NK-92 (cell line): ENCODE data around the gene HRAS.
A peak's percentile ranks its signal among the peaks of the same experiment; 100 is the strongest.
"Not testable (repeated sequence)": the region's sequence is repeated elsewhere in the genome, so short reads cannot be mapped to it uniquely, and the experiment has no call there.

ENCODE experiments used
- DNase-seq: peaks from one replicate; lab custom pipeline; 2025; ENCODE audit not compliant: unreplicated experiment; lab: John Stamatoyannopoulos, UW

The HRAS gene

GRCh38 chr11:535519-536454 lies at the start of gene HRAS:
TSS of gene HRAS (minus strand) at chr11:535576.
- peak; percentile 66 for DNase-seq

- no peak for DNase-seq
Observed at GRCh38 chr11:584287-584686, 48.9 kb upstream of the HRAS start.

- no peak for DNase-seq
Observed at GRCh38 chr11:581752-582151, 46.4 kb upstream of the HRAS start.

GRCh38 chr11:581342-581741 lies 46.0 kb upstream of the HRAS start:
- DNase-seq: no peak

- DNase-seq: no peak
Observed at GRCh38 chr11:579830-580601, 44.6 kb upstream of the HRAS start.

GRCh38 chr11:578276-579035 lies 43.1 kb upstream of the HRAS start:
- DNase-seq: no peak

GRCh38 chr11:577611-577894 lies 42.2 kb upstream of the HRAS start:
- no peak for DNase-seq

- no peak for DNase-seq
Observed at GRCh38 chr11:576811-577610, 41.6 kb upstream of the HRAS start.

GRCh38 chr11:575996-576768 lies 40.8 kb upstream of the HRAS start, which contains the start of gene PHRF1:
TSS of gene PHRF1 (plus strand) at chr11:576470. CDS start at chr11:581513, 5,043 bp downstream.
- peak; percentile 59 for DNase-seq

GRCh38 chr11:575313-575995 lies 40.1 kb upstream of the HRAS start:
- DNase-seq: no peak

- DNase-seq: no peak
Observed at GRCh38 chr11:574632-575312, 39.4 kb upstream of the HRAS start.

- not testable (repeated sequence) for DNase-seq
Observed at GRCh38 chr11:574031-574570, 38.7 kb upstream of the HRAS start.

GRCh38 chr11:573146-573759 lies 37.9 kb upstream of the HRAS start:
- DNase-seq: no peak

- DNase-seq: no peak
Observed at GRCh38 chr11:571802-572185, 36.4 kb upstream of the HRAS start.

- no peak for DNase-seq
Observed at GRCh38 chr11:569158-569885, 33.9 kb upstream of the HRAS start.

GRCh38 chr11:568306-569157 lies 33.2 kb upstream of the HRAS start:
- DNase-seq: peak; percentile 66
